ENCODE data around the gene TET2. TPM values are rescaled to one million over a fixed set of nuclear protein-coding genes. Genes with fewer than 3 reads are reported as not detected.

Gene TET2
- total and polyA plus RNA-seq, 2 donors from 2014 or later = 1.8 to 31.5 TPM

DNA sequence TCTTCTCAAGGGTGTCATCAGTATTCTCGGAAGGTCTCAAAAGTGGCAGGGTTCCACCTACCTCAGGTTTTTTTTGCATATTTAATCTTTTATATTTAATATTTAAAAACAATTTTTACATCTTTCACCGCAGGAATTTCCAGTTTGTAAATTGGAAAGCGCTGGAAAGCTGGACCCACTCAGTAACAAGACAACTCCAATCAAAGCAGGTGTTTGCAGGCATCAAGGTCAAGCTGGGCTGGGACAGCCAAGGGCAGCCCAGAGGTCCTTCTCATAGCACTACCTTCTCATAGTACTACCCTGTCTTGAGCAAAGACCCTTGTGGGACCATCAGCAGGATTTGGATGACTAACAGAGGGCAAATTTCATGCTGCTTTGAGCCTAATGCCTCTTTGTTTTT, 160.1 kb downstream of the TET2 start:
- Histone ChIP-seq H3K4me3 (ENCODE audit: low read length in 3 of 3) (no peak overlapping the region), H3K9ac (ENCODE audit: low read length in 3 of 3) (no peak overlapping the region), H3K9me3 (ENCODE audit: control insufficient read depth in 2 of 3, insufficient read depth in 1 of 3, low read length in 3 of 3) (peaks cover 0 to 8% (median 0%) of the 10 kb centered on the region in 3 donors), H3K36me3 (ENCODE audit: control insufficient read depth in 2 of 3, insufficient read depth in 3 of 3, low read length in 3 of 3) (no peaks in the 10 kb centered on the region), H3K27me3 (ENCODE audit: control insufficient read depth, insufficient read depth, low read length) (no peaks in the 10 kb centered on the region), H3K27ac (ENCODE audit: low read depth in 2 of 2, low read length in 2 of 2) (no peak overlapping the region), H3K4me1 (ENCODE audit: control insufficient read depth in 2 of 3, insufficient read depth in 2 of 3, low read depth in 1 of 3, low read length in 3 of 3) (no peaks in the 10 kb centered on the region)
- intact Hi-C loops (cut with DNase I) = no loop called here
- DNase-seq = no peak
- TF ChIP-seq, protein P1, sequence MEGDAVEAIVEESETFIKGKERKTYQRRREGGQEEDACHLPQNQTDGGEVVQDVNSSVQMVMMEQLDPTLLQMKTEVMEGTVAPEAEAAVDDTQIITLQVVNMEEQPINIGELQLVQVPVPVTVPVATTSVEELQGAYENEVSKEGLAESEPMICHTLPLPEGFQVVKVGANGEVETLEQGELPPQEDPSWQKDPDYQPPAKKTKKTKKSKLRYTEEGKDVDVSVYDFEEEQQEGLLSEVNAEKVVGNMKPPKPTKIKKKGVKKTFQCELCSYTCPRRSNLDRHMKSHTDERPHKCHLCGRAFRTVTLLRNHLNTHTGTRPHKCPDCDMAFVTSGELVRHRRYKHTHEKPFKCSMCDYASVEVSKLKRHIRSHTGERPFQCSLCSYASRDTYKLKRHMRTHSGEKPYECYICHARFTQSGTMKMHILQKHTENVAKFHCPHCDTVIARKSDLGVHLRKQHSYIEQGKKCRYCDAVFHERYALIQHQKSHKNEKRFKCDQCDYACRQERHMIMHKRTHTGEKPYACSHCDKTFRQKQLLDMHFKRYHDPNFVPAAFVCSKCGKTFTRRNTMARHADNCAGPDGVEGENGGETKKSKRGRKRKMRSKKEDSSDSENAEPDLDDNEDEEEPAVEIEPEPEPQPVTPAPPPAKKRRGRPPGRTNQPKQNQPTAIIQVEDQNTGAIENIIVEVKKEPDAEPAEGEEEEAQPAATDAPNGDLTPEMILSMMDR (IDR thresholded peaks at IDR 0.05; ENCODE audit: borderline replicate concordance, extremely low read depth, insufficient read depth) = no peak
- no peak for FAIRE-seq

DNA sequence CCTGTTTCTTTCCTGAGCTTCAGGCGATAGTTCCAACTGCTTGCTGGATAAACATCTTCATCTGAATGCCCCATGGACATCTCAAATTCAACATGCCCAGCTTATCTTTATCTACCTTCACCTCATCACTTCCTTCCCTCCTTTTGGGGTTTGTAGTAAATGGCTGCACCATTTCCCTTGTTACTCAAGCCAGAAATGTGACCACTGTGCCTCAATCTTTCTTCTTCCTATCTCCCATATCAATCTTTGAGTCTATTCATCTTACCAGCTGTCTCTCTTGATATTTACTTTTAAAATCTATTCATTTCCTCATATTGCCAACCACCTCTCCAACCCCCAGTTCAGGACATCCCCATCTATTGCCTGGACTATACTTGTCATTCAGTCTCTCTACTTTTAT, 171.8 kb downstream of the TET2 start:
- FAIRE-seq (no peak), DNase-seq (no peak)
- no peak overlapping the region for H3K4me3 ChIP-seq (ENCODE audit: low read length in 3 of 3)
- intact Hi-C loops (cut with DNase I) = no loop called here
- TF ChIP-seq, protein P1 (IDR thresholded peaks at IDR 0.05; ENCODE audit: borderline replicate concordance, extremely low read depth, insufficient read depth) = no peak
- H3K27ac ChIP-seq (ENCODE audit: low read depth in 2 of 2, low read length in 2 of 2) = no peak overlapping the region
- H3K4me1 ChIP-seq (ENCODE audit: control insufficient read depth in 2 of 3, insufficient read depth in 2 of 3, low read depth in 1 of 3, low read length in 3 of 3) = no peaks in the 10 kb centered on the region
- H3K9ac ChIP-seq (ENCODE audit: low read length in 3 of 3) = no peak overlapping the region
- no peaks in the 10 kb centered on the region for H3K27me3 ChIP-seq (ENCODE audit: control insufficient read depth, insufficient read depth, low read length)
- H3K36me3 ChIP-seq (ENCODE audit: control insufficient read depth in 2 of 3, insufficient read depth in 3 of 3, low read length in 3 of 3) = no peaks in the 10 kb centered on the region
- H3K9me3 ChIP-seq (ENCODE audit: control insufficient read depth in 2 of 3, insufficient read depth in 1 of 3, low read length in 3 of 3) = no peaks in the 10 kb centered on the region

DNA sequence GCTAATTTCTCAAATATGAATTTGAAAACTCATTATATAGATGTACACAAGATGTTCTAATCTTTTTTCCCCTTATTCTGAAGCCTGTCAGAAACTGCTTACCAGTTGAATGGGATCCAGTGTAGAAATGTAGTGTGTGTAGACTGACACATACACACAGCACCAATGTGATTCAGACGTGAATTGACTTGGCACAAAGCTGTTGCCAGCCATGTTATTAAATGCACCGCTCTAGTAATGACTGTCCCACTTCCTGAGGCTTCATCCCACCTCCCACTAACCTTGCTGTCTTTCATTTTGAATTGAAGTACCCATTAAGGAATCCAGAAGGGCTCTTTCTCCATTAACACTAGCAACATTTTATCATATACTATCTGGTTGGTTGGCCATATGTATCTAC, 180.5 kb downstream of the TET2 start:
- H3K27ac ChIP-seq (ENCODE audit: low read depth in 2 of 2, low read length in 2 of 2) = no peak overlapping the region
- intact Hi-C loops (cut with DNase I) = no loop called here
- no peak for FAIRE-seq

More for the DNA sequence above, 180.5 kb downstream of the TET2 start:
- H3K9me3 ChIP-seq (ENCODE audit: control insufficient read depth in 2 of 3, insufficient read depth in 1 of 3, low read length in 3 of 3) = no peaks in the 10 kb centered on the region
- H3K9ac ChIP-seq (ENCODE audit: low read length in 3 of 3) = no peak overlapping the region
- no peaks in the 10 kb centered on the region for H3K27me3 ChIP-seq (ENCODE audit: control insufficient read depth, insufficient read depth, low read length)
- H3K36me3 ChIP-seq (ENCODE audit: control insufficient read depth in 2 of 3, insufficient read depth in 3 of 3, low read length in 3 of 3) = no peaks in the 10 kb centered on the region
- no peak overlapping the region for H3K4me3 ChIP-seq (ENCODE audit: low read length in 3 of 3)
- TF ChIP-seq, protein P1 (IDR thresholded peaks at IDR 0.05; ENCODE audit: borderline replicate concordance, extremely low read depth, insufficient read depth) = no peak
- no peaks in the 10 kb centered on the region for H3K4me1 ChIP-seq (ENCODE audit: control insufficient read depth in 2 of 3, insufficient read depth in 2 of 3, low read depth in 1 of 3, low read length in 3 of 3)
- no peak for DNase-seq
